Ishikawa (cell line): ENCODE results near the gene CROCC2.

Source experiments
- CEBPB ChIP-seq: IDR thresholded peaks from 2 replicates; pipeline ENCODE4 v1.6.1; 2012
- CREB1 ChIP-seq: IDR thresholded peaks from 2 replicates; pipeline ENCODE4 v1.6.1; 2012; ENCODE audit warnings: low read depth
- EGR1 ChIP-seq: IDR thresholded peaks from 2 replicates; pipeline ENCODE4 v1.6.1; 2012
- EP300 ChIP-seq: IDR thresholded peaks from 2 replicates; pipeline ENCODE4 v1.6.1; 2012; ENCODE audit warnings: borderline replicate concordance
- FOXM1 ChIP-seq: IDR thresholded peaks from 2 replicates; pipeline ENCODE4 v1.6.1; 2012; ENCODE audit warnings: low read depth, borderline replicate concordance
- MAX ChIP-seq: IDR thresholded peaks from 2 replicates; pipeline ENCODE4 v1.6.1; 2012
- NFIC ChIP-seq: IDR thresholded peaks from 2 replicates; pipeline ENCODE4 v1.6.1; 2012
- RAD21 ChIP-seq: IDR thresholded peaks from 2 replicates; pipeline ENCODE4 v1.6.1; 2012; ENCODE audit warnings: low read depth
- REST ChIP-seq: IDR thresholded peaks from 2 replicates; pipeline ENCODE4 v1.6.1; 2012; ENCODE audit warnings: low read depth, mild to moderate bottlenecking
- TAF1 ChIP-seq: IDR thresholded peaks from 2 replicates; pipeline ENCODE4 v1.6.1; 2012; ENCODE audit warnings: low read depth, mild to moderate bottlenecking
- TCF12 ChIP-seq: IDR thresholded peaks from 2 replicates; pipeline ENCODE4 v1.6.1; 2012; ENCODE audit warnings: low read depth
- TEAD4 ChIP-seq: IDR thresholded peaks from 2 replicates; pipeline ENCODE4 v1.6.1; 2012
- USF1 ChIP-seq: IDR thresholded peaks from 2 replicates; pipeline ENCODE4 v1.6.1; 2012
- YY1 ChIP-seq: IDR thresholded peaks from 2 replicates; pipeline ENCODE4 v1.6.1; 2012; ENCODE audit warnings: low read depth
- ZBTB7A ChIP-seq: IDR thresholded peaks from 2 replicates; pipeline ENCODE4 v1.6.1; 2012; ENCODE audit warnings: low read depth

Gene CROCC2

GRCh38 chr2:240966906-240967680 lies 61.0 kb downstream of the CROCC2 start:
- TF ChIP-seq TCF12 (no peak), REST (no peak), EP300 (no peak), CEBPB (no peak), FOXM1 (no peak), EGR1 (no peak), NFIC (no peak), TAF1 (no peak), TEAD4 (no peak), ZBTB7A (no peak), RAD21 (no peak), YY1 (no peak), USF1 (no peak)

- TF ChIP-seq EP300 (no peak), MAX (no peak), EGR1 (no peak), FOXM1 (no peak), NFIC (no peak), ZBTB7A (no peak), CREB1 (no peak), USF1 (no peak), TCF12 (no peak), REST (no peak), TEAD4 (no peak)
These were observed 61.8 kb downstream of the CROCC2 start for GRCh38 chr2:240967681-240968621.

GRCh38 chr2:240968731-240969624 lies 62.8 kb downstream of the CROCC2 start:
- TF ChIP-seq NFIC, result no peak
- no peak for TF ChIP-seq USF1
- TF ChIP-seq TCF12, result no peak
- TF ChIP-seq EP300, result no peak
- no peak for TF ChIP-seq TAF1
- TF ChIP-seq CEBPB, result no peak
- TF ChIP-seq TEAD4, result no peak
- no peak for TF ChIP-seq YY1
- no peak for TF ChIP-seq CREB1
- no peak for TF ChIP-seq REST
- TF ChIP-seq FOXM1, result no peak
- TF ChIP-seq MAX, result no peak
